ENCODE data around the gene TP53TG5.

The TP53TG5 gene

DNA sequence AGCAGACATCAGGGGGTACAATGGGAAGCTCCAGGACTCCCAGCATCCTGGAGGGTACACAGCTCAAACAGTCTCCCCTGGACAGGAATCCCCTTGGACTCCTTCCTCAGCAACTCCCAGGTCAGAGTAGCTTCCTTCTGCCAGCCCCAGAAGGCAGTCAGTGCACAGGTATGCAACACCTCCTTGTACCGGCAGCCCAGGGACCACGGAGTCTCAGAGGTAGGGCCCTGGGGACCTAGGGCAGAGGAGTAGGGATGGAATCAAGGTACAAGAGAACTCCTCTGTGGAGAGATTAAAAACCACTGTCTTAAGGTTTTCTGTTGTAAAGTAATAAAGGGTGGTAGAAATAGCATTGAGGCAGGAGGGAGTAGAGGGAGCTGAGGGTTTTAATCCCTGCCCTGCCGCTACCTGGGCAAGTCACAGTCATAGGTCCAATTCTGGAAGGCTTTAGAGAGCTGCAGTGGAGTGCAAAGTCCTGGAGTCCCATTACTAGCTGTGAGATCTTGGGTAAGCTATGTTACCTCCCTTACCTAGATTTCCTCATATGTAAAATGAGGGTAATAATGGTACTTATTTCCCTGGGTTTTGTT lies 7.5 kb downstream of the TP53TG5 start:
- DNase-seq (ENCODE audit: extremely low spot score): no peak
- CTCF ChIA-PET: interaction anchor here (1.0 to 22.0 kb wide), 8 partner anchors 8 to 401 kb away, joined by 3 to 488 read pairs (median 10); partner anchors contain the start of genes PIGT and SYS1
- POLR2A ChIA-PET: no interaction called here
- TF ChIP-seq CTCF (IDR thresholded peaks at IDR 0.05; ENCODE audit: control extremely low read depth, extremely low read depth, low read depth, missing control alignments): no peak

GRCh38 chr20:45368221-45368980 lies 9.7 kb downstream of the TP53TG5 start:
- DNase-seq (ENCODE audit: extremely low spot score): peak; percentile 86
- TF ChIP-seq CTCF (IDR thresholded peaks at IDR 0.05; ENCODE audit: control extremely low read depth, extremely low read depth, low read depth, missing control alignments): peak; percentile 6
- ChIA-PET CTCF (interaction anchor here (1.1 to 22.0 kb wide), 12 partner anchors 9 to 403 kb away, joined by 3 to 488 read pairs (median 8); partner anchors contain the start of genes SDC4 and TP53TG5), POLR2A (interaction anchor here (0.5 to 1.4 kb wide), 2 partner anchors 9 to 72 kb away, joined by 4 read pairs; no protein-coding TSS in a partner anchor)

- POLR2A ChIA-PET: no interaction called here
- no peak for TF ChIP-seq CTCF (IDR thresholded peaks at IDR 0.05; ENCODE audit: control extremely low read depth, extremely low read depth, low read depth, missing control alignments)
- DNase-seq (ENCODE audit: extremely low spot score): no peak
- CTCF ChIA-PET: interaction anchor here (0.9 to 22.0 kb wide), 8 partner anchors 9 to 404 kb away, joined by 3 to 488 read pairs (median 4); no protein-coding TSS in a partner anchor
These were observed 11.0 kb downstream of the TP53TG5 start for GRCh38 chr20:45367126-45367525.

- no peak for TF ChIP-seq CTCF (IDR thresholded peaks at IDR 0.05; ENCODE audit: control extremely low read depth, extremely low read depth, low read depth, missing control alignments)
- DNase-seq (ENCODE audit: extremely low spot score): no peak
- ChIA-PET CTCF (interaction anchor here (0.9 to 22.0 kb wide), 8 partner anchors 9 to 404 kb away, joined by 3 to 488 read pairs (median 4); no protein-coding TSS in a partner anchor), POLR2A (no interaction called here)
These were observed 11.5 kb downstream of the TP53TG5 start for GRCh38 chr20:45366631-45367030.

DNA sequence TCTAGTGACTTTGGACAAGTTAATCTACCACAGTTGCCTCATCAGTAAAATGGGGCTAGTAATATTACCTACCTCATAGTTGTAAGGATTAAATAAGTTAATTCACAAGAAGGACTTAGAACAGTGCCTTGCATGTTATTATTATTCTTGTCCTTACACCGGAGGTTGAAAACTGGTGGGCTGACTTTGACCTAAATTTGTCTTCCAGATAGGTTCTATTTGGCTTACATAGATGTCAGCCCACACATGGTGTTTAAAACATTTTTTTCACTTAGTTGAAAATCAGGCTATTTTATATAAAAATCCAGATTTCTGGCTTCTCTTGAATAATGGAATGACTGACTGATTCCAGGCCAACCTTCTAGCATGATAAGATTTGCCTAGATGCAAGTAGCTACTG lies 11.9 kb downstream of the TP53TG5 start:
- DNase-seq (ENCODE audit: extremely low spot score): no peak
- CTCF ChIA-PET: interaction anchor here (0.9 to 22.0 kb wide), 7 partner anchors 8 to 405 kb away, joined by 3 to 488 read pairs (median 4); no protein-coding TSS in a partner anchor
- no peak for TF ChIP-seq CTCF (IDR thresholded peaks at IDR 0.05; ENCODE audit: control extremely low read depth, extremely low read depth, low read depth, missing control alignments)
- POLR2A ChIA-PET: no interaction called here

DNA sequence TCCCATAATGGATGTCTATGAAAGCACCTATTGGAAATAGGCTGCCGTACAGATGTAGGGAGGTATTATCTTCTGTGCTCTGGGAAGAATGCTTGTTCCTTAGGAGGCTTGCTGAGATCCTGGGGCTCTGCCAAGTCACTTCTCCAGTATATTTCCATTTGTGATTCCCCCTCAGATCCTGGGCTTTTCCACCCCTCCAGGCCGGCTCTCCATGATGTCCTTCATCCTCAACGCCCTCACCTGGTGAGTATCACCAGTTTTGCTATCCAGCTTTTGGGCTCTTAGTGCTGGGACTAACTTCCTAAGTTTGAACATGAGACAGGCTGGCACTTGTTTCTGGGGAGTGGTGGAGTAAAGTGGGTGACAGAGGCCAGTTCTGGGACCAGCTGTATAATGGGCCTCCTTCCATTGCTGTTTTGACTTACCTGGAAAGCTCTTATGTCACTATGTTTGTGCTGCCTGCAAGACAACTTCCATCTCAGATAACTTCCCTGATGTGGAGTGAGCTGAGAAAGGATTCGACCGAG lies 12.6 kb downstream of the TP53TG5 start:
- ChIA-PET POLR2A (no interaction called here), CTCF (interaction anchor here (1.1 to 22.0 kb wide), 6 partner anchors 8 to 85 kb away, joined by 3 to 488 read pairs (median 6); no protein-coding TSS in a partner anchor)
- DNase-seq (ENCODE audit: extremely low spot score): no peak
- TF ChIP-seq CTCF (IDR thresholded peaks at IDR 0.05; ENCODE audit: control extremely low read depth, extremely low read depth, low read depth, missing control alignments): no peak

All from GM10248 (cell line).